ENCODE results near the gene PLEKHG4B.

DNA sequence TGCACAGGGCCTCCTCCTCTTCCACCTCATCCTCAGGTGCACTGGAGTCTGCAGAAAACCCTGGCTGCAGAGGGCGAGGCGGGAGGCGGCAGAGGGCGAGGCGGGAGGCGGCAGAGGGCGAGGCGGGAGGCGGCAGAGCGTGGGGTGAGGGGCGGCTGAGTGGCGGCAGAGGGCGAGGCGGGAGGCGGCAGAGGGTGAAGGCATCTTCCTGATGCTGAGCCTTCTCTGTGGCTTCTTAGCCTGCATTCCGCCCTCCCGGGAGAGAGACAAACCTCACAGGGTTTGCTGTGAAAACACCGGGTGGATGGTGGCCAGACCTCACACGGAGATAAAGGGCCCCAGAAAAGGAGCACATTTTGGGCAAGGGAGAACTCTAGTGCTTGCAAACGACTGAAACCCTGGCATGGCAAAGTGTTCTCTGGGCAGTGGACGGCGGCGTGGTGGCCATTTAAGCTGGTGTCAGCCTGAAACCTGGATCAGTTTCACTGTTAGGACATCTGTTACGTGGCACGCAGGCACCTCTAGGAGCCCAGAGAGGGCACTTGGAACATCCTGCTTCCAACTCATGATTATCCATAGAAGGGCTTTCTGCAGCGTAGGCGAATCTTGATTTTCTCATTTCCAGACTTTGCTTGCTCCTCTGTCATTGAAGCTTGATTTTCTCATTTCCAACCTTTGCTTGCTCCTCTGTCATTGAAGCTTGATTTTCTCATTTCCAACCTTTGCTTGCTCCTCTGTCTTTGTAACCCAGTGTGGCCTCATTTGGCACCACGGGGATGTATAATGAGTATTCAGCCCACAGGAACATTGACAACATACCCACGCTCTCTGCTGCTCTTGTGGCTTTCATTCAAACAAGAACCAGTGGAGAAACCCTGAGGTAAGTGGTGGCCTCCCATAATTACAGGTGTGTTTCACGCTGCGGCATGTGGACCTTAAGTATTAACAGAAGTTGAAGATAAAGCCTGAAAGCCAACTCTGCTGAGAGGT, 16.3 kb upstream of the PLEKHG4B start:
- TF ChIP-seq, protein P1, sequence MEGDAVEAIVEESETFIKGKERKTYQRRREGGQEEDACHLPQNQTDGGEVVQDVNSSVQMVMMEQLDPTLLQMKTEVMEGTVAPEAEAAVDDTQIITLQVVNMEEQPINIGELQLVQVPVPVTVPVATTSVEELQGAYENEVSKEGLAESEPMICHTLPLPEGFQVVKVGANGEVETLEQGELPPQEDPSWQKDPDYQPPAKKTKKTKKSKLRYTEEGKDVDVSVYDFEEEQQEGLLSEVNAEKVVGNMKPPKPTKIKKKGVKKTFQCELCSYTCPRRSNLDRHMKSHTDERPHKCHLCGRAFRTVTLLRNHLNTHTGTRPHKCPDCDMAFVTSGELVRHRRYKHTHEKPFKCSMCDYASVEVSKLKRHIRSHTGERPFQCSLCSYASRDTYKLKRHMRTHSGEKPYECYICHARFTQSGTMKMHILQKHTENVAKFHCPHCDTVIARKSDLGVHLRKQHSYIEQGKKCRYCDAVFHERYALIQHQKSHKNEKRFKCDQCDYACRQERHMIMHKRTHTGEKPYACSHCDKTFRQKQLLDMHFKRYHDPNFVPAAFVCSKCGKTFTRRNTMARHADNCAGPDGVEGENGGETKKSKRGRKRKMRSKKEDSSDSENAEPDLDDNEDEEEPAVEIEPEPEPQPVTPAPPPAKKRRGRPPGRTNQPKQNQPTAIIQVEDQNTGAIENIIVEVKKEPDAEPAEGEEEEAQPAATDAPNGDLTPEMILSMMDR (IDR thresholded peaks at IDR 0.05) = no peak
- TF ChIP-seq POLR2A (IDR thresholded peaks at IDR 0.05) = no peak
